ENCODE results near the gene ZNF615. TPM values are rescaled to one million over a fixed set of nuclear protein-coding genes. Genes with fewer than 3 reads are reported as not detected.

The ZNF615 gene
- total RNA-seq (2012; rRNA removed) (9.7 and 10.9 TPM in 2 replicates), polyA plus RNA-seq (2012; rRNA removed) (2.0 and 2.2 TPM in 2 replicates), Bru-seq, nascent RNA (percentile 52 among the genes with signal in this experiment), BruChase-seq, experiment 1, labeled RNA remaining after a 6-hour chase (percentile 54 among the genes with signal in this experiment), BruChase-seq, experiment 2, labeled RNA remaining after a 2-hour chase (percentile 58 among the genes with signal in this experiment)
- 0.34 and 0.95 TPM in 2 replicates for polyA plus RNA-seq (2012; cell fraction: cytosol; rRNA removed)
- 0.63 and 4.3 TPM in 2 replicates for polyA plus RNA-seq (2012; cell fraction: nucleus; rRNA removed; ENCODE audit: low replicate concordance)
- long read RNA-seq, full-length matches to known transcripts = 7 of 10 reads
- long read RNA-seq, partial matches to known transcripts = 0 of 10 reads
- long read RNA-seq, other reads (novel, unspliced or antisense) = 3 of 10 reads

DNA sequence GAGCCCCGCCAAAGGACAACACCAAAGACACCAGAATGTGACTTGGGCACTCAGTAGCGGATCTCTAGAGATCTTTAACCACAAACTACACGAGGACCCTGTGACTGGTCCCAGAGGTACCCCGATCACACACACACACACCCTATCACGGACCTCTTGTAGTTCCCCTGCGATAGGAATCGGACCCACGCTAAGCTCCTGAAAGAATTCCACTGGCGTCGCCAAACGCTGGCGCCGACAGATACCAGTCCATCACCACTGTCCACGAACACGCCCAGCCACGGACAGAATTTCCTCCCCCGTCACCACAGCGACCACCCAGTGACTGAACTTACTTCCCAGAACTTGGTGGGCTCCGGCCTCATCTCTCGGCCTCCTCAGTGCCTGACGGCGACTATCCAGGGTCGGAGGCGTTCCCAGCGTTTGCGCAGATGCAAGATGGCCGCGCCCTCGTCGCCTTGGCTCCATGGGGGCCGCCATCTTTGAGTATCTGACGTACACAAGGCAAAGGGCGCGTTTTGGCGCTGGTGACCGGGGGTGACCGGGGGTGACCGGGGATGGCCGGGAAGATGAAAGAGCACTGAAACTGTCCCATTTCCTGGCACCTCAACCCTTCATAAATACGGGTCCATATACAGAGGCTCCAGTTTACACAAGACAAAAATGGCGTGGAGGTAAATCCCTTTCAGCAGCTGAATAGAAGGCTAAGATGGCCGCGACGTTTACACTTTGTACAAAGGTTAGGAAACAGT is at the start of gene ZNF615:
TSS of gene ZNF615 (minus strand) at position 406 of the 752 bp plus-strand sequence. CDS start 4,500 bp downstream, outside the sequence.
- Histone ChIP-seq H3K79me1 (ENCODE audit: low read depth in 1 of 2, low read length in 2 of 2) (peaks cover 11 to 14% of the 10 kb centered on the region in 2 experiments), H3K4me2 (ENCODE audit: low read depth, low read length) (peak within 1 kb of the TSS; percentile 87), H3K36me3 (ENCODE audit: control insufficient read depth, insufficient read depth, low read length) (peaks cover 7% of the 10 kb centered on the region), H3K9me1 (ENCODE audit: insufficient read depth, low read length) (no peaks in the 10 kb centered on the region), H3K4me1 (ENCODE audit: control insufficient read depth, insufficient read depth, low read length) (no peaks in the 10 kb centered on the region), H2BK15ac (ENCODE audit: low read depth, low read length) (peak within 1 kb of the TSS; percentile 94; the same call in 1 of the 3 replicates), H4K8ac (ENCODE audit: low read depth in 2 of 2, low read length in 2 of 2) (peak within 1 kb of the TSS; percentile 98 to 99), H3K27me3 (ENCODE audit: control insufficient read depth, insufficient read depth, low read length) (no peaks in the 10 kb centered on the region), H2BK120ac (ENCODE audit: low read depth, low read length) (peak within 1 kb of the TSS; percentile 92), H3K9me3 (ENCODE audit: control insufficient read depth, insufficient read depth, low read length) (peaks cover 1% of the 10 kb centered on the region; the same call in 1 of the 2 replicates), H4K20me1 (ENCODE audit: insufficient read depth, low read length) (no peaks in the 10 kb centered on the region), H2AK5ac (ENCODE audit: low read depth, low read length) (peak within 1 kb of the TSS; percentile 3; the same call in 1 of the 2 replicates), H3K9ac (ENCODE audit: low read depth, low read length) (peak within 1 kb of the TSS; percentile 94), H2BK20ac (ENCODE audit: low read depth, low read length) (peak within 1 kb of the TSS; percentile 65), H2AK9ac (replicated peaks; ENCODE audit: low read depth, low read length, poor library complexity) (peak within 1 kb of the TSS; percentile 76), H2AFZ (replicated peaks; ENCODE audit: low read length, poor library complexity) (peak within 1 kb of the TSS; percentile 100), H4K5ac (ENCODE audit: low read depth, low read length) (peak within 1 kb of the TSS; percentile 98), H3K14ac (replicated peaks; ENCODE audit: low read depth, low read length) (peak within 1 kb of the TSS; percentile 97), H3K4me3 (ENCODE audit: insufficient read depth, low read depth, low read length) (peak within 1 kb of the TSS; percentile 98), H3K23ac (ENCODE audit: low read depth, low read length) (peak within 1 kb of the TSS; percentile 89), H4K91ac (ENCODE audit: insufficient read depth, low read depth, low read length) (peak within 1 kb of the TSS; percentile 94), H3K4ac (ENCODE audit: low read depth, low read length) (peak within 1 kb of the TSS; percentile 93), H3K56ac (ENCODE audit: extremely low read depth, insufficient read depth, low read length) (peak within 1 kb of the TSS; percentile 78), H2BK5ac (ENCODE audit: low read depth, low read length, poor library complexity, severe bottlenecking) (peak within 1 kb of the TSS; percentile 88), H3K18ac (ENCODE audit: low read depth, low read length) (peak within 1 kb of the TSS; percentile 89), H3K27ac (ENCODE audit: insufficient read depth, low read length) (peak within 1 kb of the TSS; percentile 90)
- dilution Hi-C loops (cut with HindIII; ENCODE audit: low sequenced_read_pairs, unreplicated experiment) = no loop called here
- ChIA-PET POLR2A (ENCODE audit: unreplicated experiment) (no interaction called here), CTCF (no interaction called here)
- DNase-seq = peak; percentile 80
- 0% methylated on average over 16 of the region's 44 CpGs; no CpG with 5 or more reads in 1 of the 2 experiments for WGBS, 2 experiments (ENCODE audit: extremely low coverage in 2 of 2, insufficient read length in 1 of 2)
- no TSS peak for BruUV-seq (replicated peaks)
- intact Hi-C loops (cut with micrococcal nuclease) = no loop called here
- in situ Hi-C loops (cut with MboI; ENCODE audit: low sequenced_read_pairs) = no loop called here
- peak; percentile 99 for ATAC-seq (ENCODE audit: low read depth)
- TF ChIP-seq SMC3 (IDR thresholded peaks at IDR 0.05; ENCODE audit: low read depth, low read length) = no peak
- no peak for TF ChIP-seq RFX5 (IDR thresholded peaks at IDR 0.05; ENCODE audit: low read depth, low read length)
- peak; percentile 9; the same call in 1 of the 2 replicates for TF ChIP-seq RAD21 (IDR thresholded peaks at IDR 0.05; ENCODE audit: low read length)
- TF ChIP-seq, protein P1, sequence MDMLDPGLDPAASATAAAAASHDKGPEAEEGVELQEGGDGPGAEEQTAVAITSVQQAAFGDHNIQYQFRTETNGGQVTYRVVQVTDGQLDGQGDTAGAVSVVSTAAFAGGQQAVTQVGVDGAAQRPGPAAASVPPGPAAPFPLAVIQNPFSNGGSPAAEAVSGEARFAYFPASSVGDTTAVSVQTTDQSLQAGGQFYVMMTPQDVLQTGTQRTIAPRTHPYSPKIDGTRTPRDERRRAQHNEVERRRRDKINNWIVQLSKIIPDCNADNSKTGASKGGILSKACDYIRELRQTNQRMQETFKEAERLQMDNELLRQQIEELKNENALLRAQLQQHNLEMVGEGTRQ (IDR thresholded peaks at IDR 0.05; ENCODE audit: low read depth, low read length) = 0 out of 2 replicates have a peak, but pooled peaks have one; percentile 4
- no peak for TF ChIP-seq CEBPB (IDR thresholded peaks at IDR 0.05; ENCODE audit: low read depth, low read length)
- TF ChIP-seq RCOR1 (IDR thresholded peaks at IDR 0.05; ENCODE audit: insufficient replicate concordance, low read length) = no peak
- TF ChIP-seq MAFK (IDR thresholded peaks at IDR 0.05; ENCODE audit: low read depth, low read length) = no peak
- TF ChIP-seq CHD1 (IDR thresholded peaks at IDR 0.05; ENCODE audit: low read depth, low read length) = no peak
- TF ChIP-seq POLR2A (IDR thresholded peaks at IDR 0.05; ENCODE audit: low read depth, low read length) = no peak
- TF ChIP-seq FOS (IDR thresholded peaks at IDR 0.05; ENCODE audit: low read depth, low read length) = no peak
- no peak for TF ChIP-seq BHLHE40 (IDR thresholded peaks at IDR 0.05; ENCODE audit: low read depth, low read length)
- TF ChIP-seq, protein P2, sequence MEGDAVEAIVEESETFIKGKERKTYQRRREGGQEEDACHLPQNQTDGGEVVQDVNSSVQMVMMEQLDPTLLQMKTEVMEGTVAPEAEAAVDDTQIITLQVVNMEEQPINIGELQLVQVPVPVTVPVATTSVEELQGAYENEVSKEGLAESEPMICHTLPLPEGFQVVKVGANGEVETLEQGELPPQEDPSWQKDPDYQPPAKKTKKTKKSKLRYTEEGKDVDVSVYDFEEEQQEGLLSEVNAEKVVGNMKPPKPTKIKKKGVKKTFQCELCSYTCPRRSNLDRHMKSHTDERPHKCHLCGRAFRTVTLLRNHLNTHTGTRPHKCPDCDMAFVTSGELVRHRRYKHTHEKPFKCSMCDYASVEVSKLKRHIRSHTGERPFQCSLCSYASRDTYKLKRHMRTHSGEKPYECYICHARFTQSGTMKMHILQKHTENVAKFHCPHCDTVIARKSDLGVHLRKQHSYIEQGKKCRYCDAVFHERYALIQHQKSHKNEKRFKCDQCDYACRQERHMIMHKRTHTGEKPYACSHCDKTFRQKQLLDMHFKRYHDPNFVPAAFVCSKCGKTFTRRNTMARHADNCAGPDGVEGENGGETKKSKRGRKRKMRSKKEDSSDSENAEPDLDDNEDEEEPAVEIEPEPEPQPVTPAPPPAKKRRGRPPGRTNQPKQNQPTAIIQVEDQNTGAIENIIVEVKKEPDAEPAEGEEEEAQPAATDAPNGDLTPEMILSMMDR (conservative IDR thresholded peaks at IDR 0.05; ENCODE audit: low read depth, low read length) = no peak
- no peak for TF ChIP-seq MXI1 (IDR thresholded peaks at IDR 0.05; ENCODE audit: borderline replicate concordance, low read depth, low read length)

Data from IMR-90 (cell line).